WI38 (cell line): ENCODE data around the gene CRMP1.

Source experiments
- H3K4me3 ChIP-seq: 2 replicates; pipeline ENCODE4 v1.5.1; 2011; ENCODE audit warnings: low read depth, mild to moderate bottlenecking, control low read depth, low read length
- TF ChIP-seq, protein P1 (sequence below): IDR thresholded peaks from 2 replicates; pipeline ENCODE4 v1.5.1; 2012; ENCODE audit warnings: low read depth, mild to moderate bottlenecking, control low read depth, low read length

CRMP1 gene

DNA sequence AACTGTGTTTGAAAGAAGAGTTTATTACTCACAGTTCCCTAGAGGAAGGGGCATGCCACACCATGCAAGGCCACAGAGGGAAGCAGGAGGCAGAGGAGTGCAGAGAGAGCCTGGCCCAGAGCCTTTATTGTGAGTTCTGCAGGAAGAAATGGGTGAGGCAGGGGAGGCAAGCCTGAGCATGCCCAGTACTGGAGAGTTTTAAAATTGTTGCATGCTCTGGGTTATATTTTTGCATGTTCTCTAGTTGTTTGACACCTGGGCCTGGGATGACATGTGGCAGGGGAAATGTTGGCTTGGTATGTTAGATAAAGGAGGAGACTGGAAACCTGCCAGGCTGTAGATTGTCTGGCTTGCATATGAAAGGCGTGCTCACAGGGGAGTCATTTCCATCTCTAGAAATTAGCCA lies 19.7 kb upstream of the CRMP1 start:
- TF ChIP-seq, protein P1, sequence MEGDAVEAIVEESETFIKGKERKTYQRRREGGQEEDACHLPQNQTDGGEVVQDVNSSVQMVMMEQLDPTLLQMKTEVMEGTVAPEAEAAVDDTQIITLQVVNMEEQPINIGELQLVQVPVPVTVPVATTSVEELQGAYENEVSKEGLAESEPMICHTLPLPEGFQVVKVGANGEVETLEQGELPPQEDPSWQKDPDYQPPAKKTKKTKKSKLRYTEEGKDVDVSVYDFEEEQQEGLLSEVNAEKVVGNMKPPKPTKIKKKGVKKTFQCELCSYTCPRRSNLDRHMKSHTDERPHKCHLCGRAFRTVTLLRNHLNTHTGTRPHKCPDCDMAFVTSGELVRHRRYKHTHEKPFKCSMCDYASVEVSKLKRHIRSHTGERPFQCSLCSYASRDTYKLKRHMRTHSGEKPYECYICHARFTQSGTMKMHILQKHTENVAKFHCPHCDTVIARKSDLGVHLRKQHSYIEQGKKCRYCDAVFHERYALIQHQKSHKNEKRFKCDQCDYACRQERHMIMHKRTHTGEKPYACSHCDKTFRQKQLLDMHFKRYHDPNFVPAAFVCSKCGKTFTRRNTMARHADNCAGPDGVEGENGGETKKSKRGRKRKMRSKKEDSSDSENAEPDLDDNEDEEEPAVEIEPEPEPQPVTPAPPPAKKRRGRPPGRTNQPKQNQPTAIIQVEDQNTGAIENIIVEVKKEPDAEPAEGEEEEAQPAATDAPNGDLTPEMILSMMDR = no peak
- no peak overlapping the region for H3K4me3 ChIP-seq

DNA sequence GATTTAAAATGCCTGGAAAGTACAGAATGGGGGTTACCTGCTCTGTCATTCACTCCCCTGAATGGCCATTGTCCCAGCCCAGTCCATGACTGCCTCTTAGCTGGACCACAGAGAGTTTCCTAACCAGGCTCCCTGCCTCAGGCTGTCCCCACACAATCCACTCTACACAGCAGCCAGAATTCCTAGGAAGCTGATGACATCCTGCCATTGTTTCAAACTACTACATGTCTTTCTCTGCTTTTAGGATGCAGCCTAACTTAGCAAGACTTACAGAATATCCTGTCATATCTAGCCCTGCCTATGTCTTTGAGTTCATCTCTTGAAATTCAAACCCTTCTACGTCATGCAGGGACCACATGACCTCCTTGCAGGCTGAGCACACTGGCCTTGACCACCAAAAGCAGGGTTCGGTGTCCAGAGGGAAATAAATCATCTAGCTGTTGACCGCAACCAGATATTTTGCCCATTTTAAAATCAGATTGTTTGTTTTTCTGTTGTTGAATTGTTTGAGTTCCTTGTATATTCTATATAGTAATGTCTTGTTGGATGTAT lies 16.1 kb upstream of the CRMP1 start:
- TF ChIP-seq, protein P1 = no peak
- H3K4me3 ChIP-seq = no peak overlapping the region

DNA sequence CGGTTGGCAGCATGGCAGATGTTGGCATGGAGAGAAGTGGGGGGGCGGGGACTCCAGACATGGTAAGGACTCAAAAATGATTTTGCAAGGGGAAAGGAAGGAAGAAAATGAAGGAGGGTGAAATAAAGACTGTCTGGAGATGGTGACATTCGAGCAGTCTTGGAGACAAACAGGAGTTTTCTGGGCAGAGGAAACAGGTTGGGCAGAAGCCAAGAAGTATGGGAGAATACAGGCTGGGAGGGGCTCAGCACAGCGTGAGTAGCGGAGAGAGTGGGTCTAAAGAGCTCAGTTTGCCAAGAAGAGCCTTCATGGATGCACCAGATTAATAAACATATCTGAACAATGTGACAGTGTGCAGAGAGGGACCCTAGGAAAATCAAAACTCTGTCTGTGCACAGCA lies 13.3 kb upstream of the CRMP1 start:
- TF ChIP-seq, protein P1 = no peak
- no peak overlapping the region for H3K4me3 ChIP-seq

DNA sequence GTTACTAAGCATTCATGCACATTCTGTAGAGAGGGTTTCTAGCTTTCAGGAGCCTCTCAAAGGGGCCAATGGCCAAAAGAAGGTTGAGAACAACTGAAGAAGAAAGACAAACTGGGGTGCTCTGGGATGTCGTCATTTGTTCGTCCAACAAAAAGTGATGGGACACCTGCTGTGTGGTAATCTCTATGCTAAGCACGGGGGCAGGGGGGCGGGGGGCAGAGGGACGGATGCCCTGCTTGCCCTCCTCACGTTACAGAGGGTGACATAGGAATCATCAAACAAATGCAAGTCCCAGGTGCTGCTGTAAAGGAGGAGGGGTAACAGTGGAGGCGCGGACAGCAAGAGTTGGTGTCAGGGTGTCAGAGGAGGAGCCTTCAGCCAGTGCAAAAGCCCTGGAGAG lies 12.8 kb upstream of the CRMP1 start:
- no peak overlapping the region for H3K4me3 ChIP-seq
- TF ChIP-seq, protein P1 = no peak

DNA sequence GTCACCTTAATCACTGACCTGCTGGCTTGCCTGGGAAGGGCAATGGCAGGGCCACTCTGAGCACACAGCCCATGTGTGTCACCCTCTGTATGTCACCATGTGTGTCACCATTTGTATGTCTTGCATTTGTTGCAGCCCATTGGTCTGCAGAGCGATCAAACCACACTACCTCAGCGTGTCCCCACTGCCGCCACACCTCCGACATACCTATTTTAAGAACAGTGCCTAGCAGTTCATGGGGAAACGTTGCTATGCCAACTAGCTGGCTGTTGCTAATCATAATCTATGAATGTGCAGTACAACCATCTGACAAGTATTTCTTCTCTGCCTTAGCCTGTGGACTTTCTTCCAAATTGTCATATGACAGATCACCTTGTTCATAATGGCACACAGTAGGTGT lies 8.0 kb upstream of the CRMP1 start:
- TF ChIP-seq, protein P1 = no peak
- no peak overlapping the region for H3K4me3 ChIP-seq

DNA sequence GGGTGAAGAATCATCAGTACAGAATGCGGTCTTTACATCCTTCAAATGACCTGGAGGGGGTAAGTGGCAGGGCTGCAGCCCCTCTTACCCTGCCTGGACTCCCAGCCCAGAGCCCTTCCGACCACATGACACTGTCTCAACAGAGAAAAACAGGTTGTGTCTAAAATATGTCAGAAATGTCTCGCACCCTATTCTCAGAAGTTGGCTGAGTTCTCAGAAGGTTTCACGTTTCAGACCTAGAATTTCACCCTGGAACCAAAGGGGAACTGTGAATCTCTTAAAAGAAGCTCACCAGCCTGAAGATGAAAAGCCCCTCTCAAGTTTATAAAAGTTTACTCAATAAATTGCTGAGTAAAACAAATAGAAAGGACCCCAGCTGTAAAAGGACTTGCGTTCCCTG lies 7.0 kb upstream of the CRMP1 start:
- H3K4me3 ChIP-seq = no peak overlapping the region
- TF ChIP-seq, protein P1 = no peak

DNA sequence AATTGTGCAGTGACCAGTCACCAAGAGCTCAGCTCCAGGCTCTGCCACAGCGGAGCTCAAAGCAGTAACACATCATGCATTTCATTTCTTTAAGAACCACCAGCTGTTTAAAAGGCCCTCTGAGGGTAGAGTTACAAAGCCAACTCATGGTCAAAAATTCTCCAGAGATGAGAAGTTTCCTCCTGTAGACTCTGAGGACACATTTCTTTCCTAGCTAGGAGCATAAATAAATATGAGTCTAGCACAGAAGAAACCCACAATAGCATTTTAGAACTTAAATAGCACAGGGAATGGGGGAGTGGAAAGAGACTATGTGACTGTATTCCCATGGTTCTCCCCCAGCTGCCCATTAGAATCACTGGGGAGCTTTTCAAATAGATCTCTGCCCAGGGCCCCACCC lies 6.5 kb upstream of the CRMP1 start:
- TF ChIP-seq, protein P1 = no peak
- H3K4me3 ChIP-seq = no peak overlapping the region
